Ishikawa (cell line): ENCODE measurements around the gene NR3C2.

Source experiments
- CEBPB ChIP-seq: IDR thresholded peaks from 2 replicates; pipeline ENCODE4 v1.6.1; 2012
- CREB1 ChIP-seq: IDR thresholded peaks from 2 replicates; pipeline ENCODE4 v1.6.1; 2012; ENCODE audit warnings: low read depth
- EGR1 ChIP-seq: IDR thresholded peaks from 2 replicates; pipeline ENCODE4 v1.6.1; 2012
- EP300 ChIP-seq: IDR thresholded peaks from 2 replicates; pipeline ENCODE4 v1.6.1; 2012; ENCODE audit warnings: borderline replicate concordance
- FOXM1 ChIP-seq: IDR thresholded peaks from 2 replicates; pipeline ENCODE4 v1.6.1; 2012; ENCODE audit warnings: low read depth, borderline replicate concordance
- MAX ChIP-seq: IDR thresholded peaks from 2 replicates; pipeline ENCODE4 v1.6.1; 2012
- NFIC ChIP-seq: IDR thresholded peaks from 2 replicates; pipeline ENCODE4 v1.6.1; 2012
- RAD21 ChIP-seq: IDR thresholded peaks from 2 replicates; pipeline ENCODE4 v1.6.1; 2012; ENCODE audit warnings: low read depth
- REST ChIP-seq: IDR thresholded peaks from 2 replicates; pipeline ENCODE4 v1.6.1; 2012; ENCODE audit warnings: low read depth, mild to moderate bottlenecking
- TAF1 ChIP-seq: IDR thresholded peaks from 2 replicates; pipeline ENCODE4 v1.6.1; 2012; ENCODE audit warnings: low read depth, mild to moderate bottlenecking
- TCF12 ChIP-seq: IDR thresholded peaks from 2 replicates; pipeline ENCODE4 v1.6.1; 2012; ENCODE audit warnings: low read depth
- YY1 ChIP-seq: IDR thresholded peaks from 2 replicates; pipeline ENCODE4 v1.6.1; 2012; ENCODE audit warnings: low read depth

- TF ChIP-seq CREB1 (no peak), CEBPB (no peak), REST (no peak), RAD21 (no peak), NFIC (no peak), EP300 (no peak), TAF1 (no peak), MAX (no peak), FOXM1 (no peak), TCF12 (no peak), EGR1 (no peak), YY1 (no peak)
Observed at GRCh38 chr4:148078061-148078460, 364.2 kb downstream of the NR3C2 start.
